NT2/D1 (cell line): ENCODE measurements around the gene MYO7B.

Source experiments
- SUZ12 ChIP-seq: IDR thresholded peaks from 2 replicates; pipeline ENCODE4 v1.6.1; 2011; ENCODE audit not compliant: insufficient read length, insufficient read depth; ENCODE audit errors: extremely low read depth
- ZNF274 ChIP-seq: IDR thresholded peaks from 2 replicates; pipeline ENCODE4 v1.6.1; 2011; ENCODE audit warnings: mild to moderate bottlenecking, low read depth, low read length

- TF ChIP-seq ZNF274 (no peak), SUZ12 (no peak)
These were observed 109.5 kb downstream of the MYO7B start for GRCh38 chr2:127645026-127645394.
